Medulla oblongata (tissue), 1 donor: ENCODE results near the gene NPR3.

ENCODE experiments used
- DNase-seq: peaks from one replicate; pipeline ENCODE4 v3.0.0-alpha.2; 2015; ENCODE audit errors: extremely low spot score

NPR3 gene

DNA sequence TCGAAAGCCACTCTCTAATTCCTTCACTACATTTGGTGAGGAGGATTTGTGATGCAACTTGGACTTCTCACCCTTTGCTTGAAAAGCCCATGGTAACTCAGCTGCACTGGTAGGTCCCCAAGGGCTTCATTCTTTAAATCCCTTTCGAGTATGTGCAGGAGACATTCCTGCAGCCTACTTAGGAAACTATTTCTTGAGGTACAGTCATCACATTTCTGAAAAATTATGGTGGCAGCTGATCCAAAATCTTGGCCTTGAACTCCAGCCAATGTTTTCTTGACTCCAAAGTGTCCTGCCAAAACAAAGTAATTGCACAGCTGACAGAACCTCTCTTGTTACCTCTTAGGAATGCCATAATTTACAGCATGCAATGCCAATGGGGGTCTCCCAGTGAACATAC, 99.7 kb downstream of the NPR3 start:
- DNase-seq: no peak

DNA sequence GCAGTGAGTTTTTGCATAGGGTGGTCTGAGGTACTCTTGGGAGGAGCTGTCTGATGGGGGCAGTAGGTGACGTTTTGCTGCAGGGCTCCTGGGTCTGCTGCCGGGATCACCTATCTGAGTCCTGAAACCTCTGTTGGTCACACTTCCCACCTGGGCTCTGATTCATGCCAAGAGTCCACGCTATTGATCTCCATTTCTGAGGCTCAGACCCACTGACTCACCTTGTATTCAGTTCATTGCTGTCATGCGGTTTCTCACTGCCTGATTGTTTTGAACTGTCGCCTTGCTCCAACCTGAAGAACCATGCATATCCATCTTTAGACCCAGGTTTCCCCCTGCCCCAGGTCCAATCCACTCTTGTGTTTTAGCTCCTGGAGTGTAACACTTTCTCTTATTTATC, 101.3 kb downstream of the NPR3 start:
- DNase-seq: no peak

DNA sequence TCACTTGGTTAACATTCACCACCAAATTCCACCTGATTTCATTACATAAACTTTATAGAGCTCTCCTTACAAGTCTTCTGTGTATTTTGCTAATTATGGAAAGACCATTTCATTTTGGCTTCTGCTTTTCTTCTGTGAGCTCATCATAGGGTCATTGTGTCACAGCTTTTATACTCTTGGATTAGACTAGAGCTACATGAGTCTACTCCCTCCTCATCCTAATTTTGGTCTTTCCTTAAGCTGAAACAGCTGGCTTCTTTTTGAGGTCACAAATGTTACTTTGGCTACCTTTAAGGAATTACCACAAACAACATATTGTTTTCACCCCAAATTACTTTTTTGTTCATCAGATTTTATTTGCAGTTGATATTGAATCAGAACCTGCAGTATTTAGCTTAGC, 103.0 kb downstream of the NPR3 start:
- no peak for DNase-seq

DNA sequence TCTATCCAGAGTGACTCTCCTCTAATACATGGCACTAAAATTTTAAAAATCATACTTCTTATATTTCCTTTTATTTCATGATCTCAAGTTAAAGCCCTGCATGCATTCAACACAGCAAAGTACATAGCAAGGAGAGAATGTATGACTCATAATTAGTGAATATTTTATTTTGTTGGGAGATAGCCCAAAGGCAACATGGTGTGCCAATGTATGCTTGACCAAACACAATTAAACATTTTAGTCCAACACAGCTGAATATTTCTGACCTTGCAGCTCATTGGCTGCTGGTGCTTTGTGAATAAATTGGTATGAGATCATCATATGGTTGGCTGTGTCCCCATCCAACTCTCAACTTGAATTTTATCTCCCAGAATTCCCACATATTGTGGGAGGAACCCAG, 103.5 kb downstream of the NPR3 start:
- no peak for DNase-seq

DNA sequence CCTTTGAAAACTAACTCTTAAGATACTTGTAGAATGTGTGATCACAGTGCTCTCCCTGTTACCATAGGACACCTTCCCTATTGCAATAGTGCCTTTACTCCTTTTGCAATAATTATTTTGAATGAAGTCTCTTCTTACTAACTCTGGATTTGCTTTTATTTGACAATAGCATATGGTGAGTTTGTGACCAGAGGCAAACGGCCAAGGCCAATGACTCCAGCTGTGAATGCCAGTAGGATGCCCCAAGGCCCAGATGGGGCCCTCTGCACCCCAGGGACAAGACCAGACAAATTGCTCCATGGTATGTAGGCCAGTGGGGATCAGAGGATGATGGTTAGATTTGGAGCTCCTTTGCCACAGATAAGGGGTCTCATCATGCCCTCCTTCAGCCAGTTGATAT, 116.9 kb downstream of the NPR3 start:
- no peak for DNase-seq

DNA sequence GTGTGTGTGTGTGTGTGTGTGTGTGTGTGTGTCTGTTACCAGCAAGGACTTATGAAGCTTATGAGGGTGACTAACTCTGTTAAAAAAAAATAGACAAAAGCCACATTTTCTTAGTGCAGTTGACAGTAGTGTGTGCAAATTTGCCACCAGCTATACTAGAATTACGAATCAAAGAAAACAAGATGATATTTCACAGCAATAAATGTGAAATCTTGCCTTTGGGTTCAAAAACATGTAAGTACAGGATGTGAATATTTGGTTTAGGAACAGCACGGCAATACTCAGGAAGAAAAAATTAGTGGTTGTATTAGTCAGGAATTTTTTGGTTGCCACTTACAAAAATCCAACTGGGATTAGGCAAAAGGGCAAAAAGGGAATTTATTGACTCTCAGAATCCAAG, 117.4 kb downstream of the NPR3 start:
- no peak for DNase-seq

DNA sequence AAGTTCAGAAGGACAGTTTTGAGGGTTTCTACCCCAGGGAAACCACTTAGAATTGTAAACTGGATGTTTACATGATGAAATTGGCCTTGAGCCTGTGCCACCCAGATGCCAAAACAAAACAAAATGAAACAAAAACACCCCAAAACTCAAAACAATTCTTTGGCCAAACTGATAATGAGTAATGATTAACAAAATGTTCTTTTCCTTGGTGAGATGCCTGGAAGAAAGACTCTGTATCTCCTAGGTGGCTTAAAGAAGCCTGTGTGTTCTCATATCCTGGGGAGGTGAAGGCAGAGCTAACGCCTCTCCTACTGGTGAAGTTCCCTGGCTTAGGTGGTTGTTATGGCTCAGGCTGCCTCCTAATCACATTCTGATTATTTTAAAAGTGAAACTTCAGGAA, 120.5 kb downstream of the NPR3 start:
- DNase-seq: no peak

DNA sequence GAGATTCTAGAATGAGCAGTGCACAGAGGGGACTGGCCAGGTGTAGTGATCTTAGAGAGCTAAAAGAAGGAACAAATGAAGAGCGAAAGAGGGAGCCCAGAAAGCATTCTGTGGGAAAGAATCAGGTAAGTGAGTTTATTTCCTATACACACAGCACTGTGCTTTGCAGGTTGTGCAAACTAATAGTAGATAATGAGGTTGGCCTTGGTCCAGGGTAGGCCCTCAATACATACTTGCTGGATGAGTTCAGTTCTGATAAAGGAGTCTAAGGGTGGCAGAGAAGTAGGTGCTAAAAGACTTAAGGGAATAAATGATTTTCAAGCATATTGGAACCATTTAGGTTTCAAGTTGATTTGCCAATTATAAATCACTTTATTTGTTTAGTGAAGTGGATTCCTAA, 122.0 kb downstream of the NPR3 start:
- no peak for DNase-seq

DNA sequence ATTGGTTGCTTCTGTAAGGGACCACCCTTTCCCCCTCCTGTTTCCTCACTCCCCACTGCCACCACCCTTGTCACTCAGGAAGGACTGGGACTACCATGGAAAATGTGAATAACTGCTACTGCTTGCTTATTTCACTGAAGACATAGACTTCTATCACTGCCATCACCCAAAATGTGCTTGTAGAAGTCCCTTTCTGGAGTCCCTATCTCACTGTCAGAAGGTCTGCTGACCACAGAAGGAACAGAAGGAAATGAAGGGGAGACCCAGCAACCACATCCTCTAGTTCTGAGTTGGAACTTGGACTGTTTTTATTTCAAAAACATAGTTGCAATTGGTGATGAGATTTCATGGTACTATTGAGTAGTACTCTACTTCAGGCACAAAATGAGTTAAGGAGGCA, 122.5 kb downstream of the NPR3 start:
- DNase-seq: no peak

DNA sequence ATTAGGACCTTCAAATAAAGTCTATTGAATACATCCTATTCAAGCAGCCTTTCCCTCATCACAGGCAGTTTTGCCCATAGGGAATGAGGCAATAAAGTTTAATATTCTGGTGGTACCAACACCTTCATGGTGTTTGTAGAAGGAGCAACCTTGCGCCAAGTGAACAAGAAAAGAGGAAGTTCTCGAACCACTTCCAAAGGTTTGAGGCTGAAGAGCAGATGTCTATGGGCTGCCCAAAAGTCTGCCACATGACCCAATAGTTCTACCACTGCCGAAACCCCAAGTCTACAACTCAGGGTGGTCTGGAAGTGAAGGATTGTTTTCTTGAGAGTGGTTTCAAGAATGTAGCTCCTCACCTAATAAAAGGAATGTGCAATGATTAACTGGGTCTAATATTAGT, 123.1 kb downstream of the NPR3 start:
- no peak for DNase-seq

DNA sequence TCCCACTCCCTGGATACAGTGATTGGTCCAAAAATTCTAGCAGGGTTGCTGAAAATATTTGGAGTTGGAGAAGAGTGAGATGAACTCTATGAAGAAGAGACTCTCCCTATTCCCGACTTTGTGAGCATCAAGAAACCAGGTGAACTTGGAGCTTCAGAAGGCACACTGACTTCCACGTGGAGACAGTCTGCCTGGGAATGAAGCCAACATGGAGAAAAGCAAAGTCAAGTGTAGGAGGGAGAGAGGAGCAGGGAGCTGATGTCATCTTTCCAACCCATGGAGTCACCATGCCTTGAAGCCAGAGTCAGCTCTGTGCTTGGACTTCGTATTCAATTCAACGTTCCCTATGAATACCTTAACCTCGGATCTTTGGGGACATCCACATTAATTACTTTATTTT, 125.1 kb downstream of the NPR3 start:
- no peak for DNase-seq

DNA sequence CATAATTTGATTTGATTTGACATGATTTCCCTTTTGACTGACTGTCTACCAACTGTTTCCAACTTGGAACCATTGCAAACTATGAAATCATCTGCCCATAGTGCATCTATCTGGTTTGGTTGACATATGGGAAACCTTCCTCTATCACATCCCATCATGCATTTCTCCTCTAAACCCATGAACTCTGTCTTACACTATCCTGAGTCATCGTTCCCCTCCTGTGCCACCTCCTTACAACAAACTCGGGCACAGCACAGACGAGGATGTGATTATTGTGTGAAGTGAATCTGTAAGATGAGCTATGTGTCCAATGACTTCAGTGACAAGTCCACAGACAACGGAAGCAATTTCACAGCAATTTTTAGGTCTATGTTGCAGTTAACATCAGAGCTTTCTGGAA, 126.1 kb downstream of the NPR3 start:
- DNase-seq: no peak

DNA sequence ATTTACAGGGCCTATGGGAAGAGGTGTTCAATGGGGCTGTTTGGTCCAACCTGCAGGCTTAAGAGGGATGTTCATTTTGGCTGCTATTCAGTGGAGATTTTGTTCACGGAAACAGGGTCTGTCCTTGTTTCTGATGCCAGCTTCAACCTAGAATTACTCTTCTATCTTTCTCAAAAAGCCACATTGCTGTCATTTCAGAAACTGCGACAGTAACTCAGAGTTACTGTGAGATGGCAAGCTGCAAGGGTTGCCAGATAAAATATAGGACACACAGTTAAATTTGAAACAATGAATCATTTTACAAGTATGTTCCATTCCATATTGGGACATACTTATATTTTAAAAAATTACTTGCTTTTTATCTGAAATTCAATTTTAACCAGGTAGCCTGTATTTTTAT, 128.0 kb downstream of the NPR3 start:
- DNase-seq: no peak

DNA sequence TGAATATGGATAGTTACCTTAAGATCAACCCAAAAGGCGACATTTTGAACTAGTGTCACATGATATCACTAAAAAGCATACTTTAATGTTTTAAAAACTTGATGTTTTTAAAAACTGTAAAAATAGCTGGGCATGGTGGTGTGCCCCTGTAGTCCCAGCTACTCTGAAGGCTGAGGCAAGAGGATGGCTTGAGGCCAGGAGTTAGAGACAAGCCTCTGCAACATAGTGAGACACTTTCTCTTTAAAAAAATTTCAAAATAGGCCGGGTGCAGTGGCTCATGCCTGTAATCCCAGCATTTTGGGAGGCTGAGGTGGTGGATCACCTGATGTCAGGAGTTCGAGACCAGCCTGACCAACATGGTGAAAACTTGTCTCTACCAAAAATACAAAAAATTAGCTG, 129.5 kb downstream of the NPR3 start:
- no peak for DNase-seq
